Endothelial cell of umbilical vein (primary cell): ENCODE data around the gene KLHL24.
"Not testable (repeated sequence)": the region's sequence is repeated elsewhere in the genome, so short reads cannot be mapped to it uniquely, and the experiment has no call there.

ENCODE experiments used
- CTCF ChIP-seq, 2 donors: IDR thresholded peaks; 1 replicate in 1 of 2; 2 replicates in 1 of 2; pipeline ENCODE4 v1.5.1; 2011; ENCODE audit warnings: low read length in 2 of 2, mild to moderate bottlenecking in 2 of 2, moderate library complexity in 2 of 2, control low read depth in 1 of 2, inconsistent platforms in 1 of 2, low read depth in 1 of 2; ENCODE audit not compliant: insufficient read depth in 1 of 2; ENCODE audit errors: extremely low read depth in 1 of 2
- EZH2 ChIP-seq: IDR thresholded peaks from 2 replicates; pipeline ENCODE4 v1.6.1; 2012; ENCODE audit warnings: borderline replicate concordance, low read depth, mild to moderate bottlenecking, moderate library complexity, low read length, inconsistent platforms; ENCODE audit not compliant: severe bottlenecking
- FOS ChIP-seq: IDR thresholded peaks from 2 replicates; pipeline ENCODE4 v1.6.1; 2011; ENCODE audit warnings: mild to moderate bottlenecking, low read length, moderate library complexity, borderline replicate concordance; ENCODE audit not compliant: insufficient read depth
- GATA2 ChIP-seq: IDR thresholded peaks from 2 replicates; pipeline ENCODE4 v1.7.0; 2011; ENCODE audit warnings: low read depth, mild to moderate bottlenecking, moderate library complexity, mixed read lengths, low read length; ENCODE audit not compliant: insufficient read length, insufficient read depth
- JUN ChIP-seq: IDR thresholded peaks from 2 replicates; pipeline ENCODE4 v1.6.1; 2011; ENCODE audit warnings: borderline replicate concordance, low read depth; ENCODE audit not compliant: insufficient read length, insufficient read depth
- MAX ChIP-seq: IDR thresholded peaks from 2 replicates; pipeline ENCODE4 v1.6.1; 2011; ENCODE audit not compliant: insufficient read depth, insufficient read length
- MYC ChIP-seq: IDR thresholded peaks from one replicate; pipeline ENCODE4 v1.6.1; 2011; ENCODE audit warnings: mild to moderate bottlenecking, low read depth, low read length
- POLR2A ChIP-seq: IDR thresholded peaks from 2 replicates; pipeline ENCODE4 v1.6.1; 2012; ENCODE audit warnings: low read depth, mild to moderate bottlenecking, control low read depth, low read length
- POLR2AphosphoS5 ChIP-seq: IDR thresholded peaks from 2 replicates; pipeline ENCODE4 v1.6.1; 2012; ENCODE audit warnings: low read depth, mild to moderate bottlenecking, control low read depth, low read length, moderate library complexity; ENCODE audit not compliant: insufficient read depth

GRCh38 chr3:183637633-183638032, 2.2 kb downstream of the KLHL24 start:
- not testable (repeated sequence) for TF ChIP-seq CTCF (IDR thresholded peaks at IDR 0.05; ENCODE audit: extremely low read depth in 1 of 2, insufficient read depth in 1 of 2, low read depth in 1 of 2, low read length in 2 of 2); POLR2A; POLR2AphosphoS5; EZH2; GATA2; JUN; MAX; MYC; FOS
